Subcutaneous abdominal adipose tissue (tissue), 5 donors: ENCODE data around the gene PPP6R2.

Experiments
- H3K27ac ChIP-seq: one replicate; pipeline ENCODE4 v1.7.0; 2013; ENCODE audit warnings: low read depth, mild to moderate bottlenecking, inconsistent platforms, low read length, moderate library complexity
- H3K27me3 ChIP-seq, 5 donors: one replicate each; pipeline ENCODE4 v1.7.0; 2013; ENCODE audit warnings: low read length in 5 of 5, inconsistent platforms in 1 of 5; ENCODE audit not compliant: control insufficient read depth in 5 of 5, insufficient read depth in 4 of 5
- H3K36me3 ChIP-seq, 5 donors: one replicate each; pipeline ENCODE4 v1.7.0; 2013; ENCODE audit warnings: low read length in 5 of 5; ENCODE audit not compliant: control insufficient read depth in 5 of 5, insufficient read depth in 5 of 5
- H3K4me1 ChIP-seq, 5 donors: one replicate each; pipeline ENCODE4 v1.7.0; 2013; ENCODE audit warnings: low read length in 5 of 5, mild to moderate bottlenecking in 3 of 5, moderate library complexity in 1 of 5; ENCODE audit not compliant: control insufficient read depth in 5 of 5, insufficient read depth in 5 of 5
- H3K4me3 ChIP-seq, 5 donors: one replicate each; pipeline ENCODE4 v1.7.0; 2013; ENCODE audit warnings: low read length in 5 of 5, low read depth in 1 of 5
- H3K9ac ChIP-seq, 5 donors: one replicate each; pipeline ENCODE4 v1.7.0; 2013; ENCODE audit warnings: low read length in 5 of 5, mild to moderate bottlenecking in 4 of 5, moderate library complexity in 3 of 5
- H3K9me3 ChIP-seq, 5 donors: one replicate each; pipeline ENCODE4 v1.7.0; 2013; ENCODE audit warnings: low read length in 5 of 5; ENCODE audit not compliant: control insufficient read depth in 5 of 5
- donor health status: healthy.
- donor health status: healthy.
- donor health status: healthy.
- donor health status: healthy.
- donor health status: healthy.

Gene PPP6R2

DNA sequence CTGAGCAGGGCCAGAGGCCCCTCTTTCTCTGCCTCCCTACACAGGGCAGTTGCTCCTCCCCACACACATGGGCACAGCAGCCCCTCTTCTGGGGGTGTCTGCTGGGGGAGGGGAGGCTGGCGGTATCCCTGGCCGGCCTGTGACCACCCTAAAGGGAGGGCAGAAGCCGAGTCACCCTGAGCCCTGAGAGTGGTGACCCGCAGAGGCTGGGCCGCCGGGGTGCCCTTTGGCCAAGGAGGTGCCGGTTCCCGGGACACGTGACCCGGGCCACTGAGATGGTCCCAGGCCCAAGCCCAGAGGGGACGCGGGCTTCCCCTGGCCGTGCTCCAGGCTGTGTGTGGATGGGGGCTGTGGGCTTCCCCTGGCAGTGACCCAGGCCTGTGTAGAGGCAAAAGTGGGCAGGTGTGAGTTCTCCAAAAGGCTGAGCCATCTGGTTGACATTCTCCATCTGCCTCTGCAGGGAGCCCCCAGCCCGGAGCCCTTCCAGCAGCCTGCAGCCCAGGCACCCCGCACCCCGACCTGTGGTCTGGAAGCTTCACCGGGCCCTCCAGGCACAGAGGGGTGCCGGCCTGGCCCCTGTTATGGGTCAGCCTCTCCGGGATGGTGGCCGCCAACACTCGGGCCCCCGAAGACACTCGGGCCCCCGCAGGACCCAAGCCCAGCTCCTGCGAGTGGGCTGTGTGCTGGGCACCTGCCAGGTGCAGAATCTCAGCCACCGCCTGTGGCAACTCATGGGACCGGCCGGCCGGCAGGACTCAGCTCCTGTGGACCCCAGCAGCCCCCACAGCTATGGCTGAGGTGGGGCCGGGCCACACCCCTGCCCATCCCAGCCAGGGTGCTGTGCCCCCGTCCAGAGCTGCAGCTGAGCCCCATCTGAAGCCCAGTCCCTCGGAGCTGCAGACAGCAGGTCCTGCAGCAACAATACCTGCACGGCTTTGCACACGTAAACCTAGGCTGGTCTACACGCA lies 139.3 kb downstream of the PPP6R2 start:
- H3K4me1 ChIP-seq: peaks cover 0 to 14% (median 8%) of the 10 kb centered on the region in 5 donors
- no peaks in the 10 kb centered on the region for H3K9me3 ChIP-seq
- peak overlapping the region in 3 of 5 donors; percentile 40 to 58 (median 42) for H3K4me3 ChIP-seq
- no peaks in the 10 kb centered on the region for H3K36me3 ChIP-seq
- H3K9ac ChIP-seq: no peak overlapping the region
- peaks cover 30 to 64% (median 38%) of the 10 kb centered on the region in 5 donors for H3K27me3 ChIP-seq
- H3K27ac ChIP-seq: no peak overlapping the region

GRCh38 chr22:50483106-50483505 lies 140.0 kb downstream of the PPP6R2 start:
- Histone ChIP-seq H3K9me3 (no peaks in the 10 kb centered on the region), H3K27ac (no peak overlapping the region)

DNA sequence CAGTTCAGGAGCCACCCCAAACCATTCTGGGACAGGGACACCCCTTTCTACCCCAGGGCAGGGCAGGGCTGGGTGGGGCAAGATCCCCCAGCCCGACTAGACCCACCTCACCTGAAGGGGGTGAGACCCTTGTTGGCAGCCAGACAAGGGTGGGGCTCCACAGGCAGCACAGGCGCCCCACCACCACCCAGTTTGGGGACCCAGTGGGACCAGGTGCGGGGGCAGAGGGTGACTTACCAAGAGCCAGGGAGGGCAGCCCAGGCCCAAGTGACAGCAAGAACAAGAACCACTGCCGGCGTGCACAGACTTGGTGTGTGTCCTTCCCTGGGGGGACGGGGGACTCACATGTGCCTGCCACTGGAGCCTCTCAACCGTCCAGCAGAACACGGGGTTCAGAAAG lies 140.4 kb downstream of the PPP6R2 start:
- Histone ChIP-seq H3K9me3 (no peaks in the 10 kb centered on the region), H3K4me3 (no peak overlapping the region), H3K36me3 (no peaks in the 10 kb centered on the region), H3K4me1 (peaks cover 0 to 14% (median 8%) of the 10 kb centered on the region in 5 donors), H3K27ac (no peak overlapping the region), H3K27me3 (peaks cover 36 to 70% (median 44%) of the 10 kb centered on the region in 5 donors), H3K9ac (no peak overlapping the region)

More at GRCh38 chr22:50483106-50483505, 140.0 kb downstream of the PPP6R2 start:
- Histone ChIP-seq H3K36me3 (no peaks in the 10 kb centered on the region), H3K4me1 (peaks cover 0 to 14% (median 8%) of the 10 kb centered on the region in 5 donors), H3K4me3 (no peak overlapping the region), H3K9ac (no peak overlapping the region), H3K27me3 (peaks cover 36 to 70% (median 44%) of the 10 kb centered on the region in 5 donors)

DNA sequence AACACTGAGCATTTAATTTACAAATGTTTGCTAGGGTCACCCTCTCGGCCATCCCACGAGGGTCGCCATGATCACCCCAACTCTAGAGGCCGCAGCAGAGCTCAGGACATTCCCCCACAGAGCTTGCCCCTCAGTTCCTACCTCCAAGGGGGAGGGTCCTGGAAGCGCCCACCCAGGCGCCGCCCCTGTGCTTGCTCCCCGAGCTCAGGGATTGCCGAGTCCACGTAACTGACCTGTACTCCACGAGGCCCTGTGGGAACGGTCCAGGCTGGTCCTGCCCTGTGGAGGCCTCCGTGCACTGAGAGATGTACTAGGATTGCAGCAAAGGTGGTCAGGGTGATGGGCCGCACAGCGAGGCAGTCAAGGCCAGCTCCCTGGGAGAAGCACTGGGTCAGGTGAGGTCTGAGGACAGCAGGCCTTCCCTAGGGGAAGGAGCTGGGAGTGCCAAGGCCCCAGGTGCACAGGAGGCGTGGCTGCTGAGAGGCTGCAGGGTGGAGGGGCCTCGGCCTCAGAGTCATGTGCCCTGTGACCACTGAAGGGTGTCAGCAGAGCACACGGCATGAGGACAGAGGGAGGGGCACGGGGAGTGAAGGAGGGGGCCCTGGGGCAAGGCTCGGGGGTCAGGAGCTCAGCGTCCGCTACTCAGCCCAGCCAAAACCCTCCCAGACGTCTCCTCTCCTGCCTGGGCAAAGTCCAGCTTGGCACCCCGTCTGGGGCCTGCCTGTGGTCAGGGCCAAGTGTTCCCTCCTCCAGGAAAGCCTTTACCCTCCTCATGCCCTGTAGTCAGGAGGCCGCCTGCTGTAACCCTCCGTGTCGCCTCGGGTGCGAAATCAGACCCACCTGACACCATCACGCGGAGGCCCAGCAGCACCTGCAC lies 141.1 kb downstream of the PPP6R2 start:
- Histone ChIP-seq H3K27ac (no peak overlapping the region), H3K27me3 (peaks cover 36 to 70% (median 44%) of the 10 kb centered on the region in 5 donors), H3K4me3 (no peak overlapping the region), H3K4me1 (peaks cover 0 to 14% (median 8%) of the 10 kb centered on the region in 5 donors), H3K36me3 (no peaks in the 10 kb centered on the region), H3K9ac (no peak overlapping the region), H3K9me3 (no peaks in the 10 kb centered on the region)

DNA sequence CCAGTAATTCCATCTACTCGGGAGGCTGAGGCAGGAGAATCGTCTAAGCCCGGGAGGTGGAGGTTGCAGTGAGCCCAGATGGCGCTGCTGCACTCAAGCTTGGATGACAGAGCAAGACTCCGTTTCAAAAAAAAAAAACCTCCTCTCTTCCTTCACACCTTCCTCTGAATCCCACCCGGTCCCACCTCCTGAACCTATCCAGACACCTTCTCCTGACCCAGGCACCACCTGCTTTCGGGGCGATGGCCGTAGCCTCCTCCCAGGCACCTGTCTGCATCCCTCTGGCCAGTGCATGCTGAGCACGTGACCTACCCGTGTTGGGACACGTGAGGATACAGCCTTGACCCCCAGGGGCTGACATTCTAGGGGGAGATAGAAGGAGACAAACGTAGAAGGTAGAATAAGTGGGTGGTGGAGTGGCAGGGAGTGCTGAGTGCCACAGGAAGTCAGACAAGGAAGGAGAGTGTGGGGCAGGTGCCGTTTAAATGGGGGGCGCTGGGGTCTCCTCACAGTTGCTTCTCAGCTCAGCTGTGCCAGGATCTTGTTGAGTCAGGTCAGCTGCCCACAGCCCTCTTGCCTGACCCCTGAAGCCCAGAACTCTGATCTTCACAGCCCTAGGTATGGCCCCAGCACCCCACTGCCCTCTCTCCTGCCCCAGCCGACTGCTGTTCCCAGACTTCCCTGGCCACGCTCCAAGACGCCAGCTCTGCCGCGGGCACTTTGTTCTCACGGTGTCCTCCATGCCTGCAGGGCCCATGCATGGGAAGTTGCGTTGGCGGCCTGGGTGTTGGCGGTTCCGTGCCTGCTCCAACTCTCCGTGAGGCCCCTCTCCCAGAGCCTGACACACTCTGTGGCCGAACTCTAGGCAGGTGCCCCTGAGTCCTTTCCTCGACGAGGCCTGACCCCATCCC lies 142.3 kb downstream of the PPP6R2 start:
- H3K4me1 ChIP-seq: peaks cover 0 to 14% (median 8%) of the 10 kb centered on the region in 5 donors
- peaks cover 32 to 62% (median 39%) of the 10 kb centered on the region in 5 donors for H3K27me3 ChIP-seq
- no peaks in the 10 kb centered on the region for H3K9me3 ChIP-seq
- no peaks in the 10 kb centered on the region for H3K36me3 ChIP-seq
- no peak overlapping the region for H3K27ac ChIP-seq
- no peak overlapping the region for H3K9ac ChIP-seq
- H3K4me3 ChIP-seq: no peak overlapping the region

DNA sequence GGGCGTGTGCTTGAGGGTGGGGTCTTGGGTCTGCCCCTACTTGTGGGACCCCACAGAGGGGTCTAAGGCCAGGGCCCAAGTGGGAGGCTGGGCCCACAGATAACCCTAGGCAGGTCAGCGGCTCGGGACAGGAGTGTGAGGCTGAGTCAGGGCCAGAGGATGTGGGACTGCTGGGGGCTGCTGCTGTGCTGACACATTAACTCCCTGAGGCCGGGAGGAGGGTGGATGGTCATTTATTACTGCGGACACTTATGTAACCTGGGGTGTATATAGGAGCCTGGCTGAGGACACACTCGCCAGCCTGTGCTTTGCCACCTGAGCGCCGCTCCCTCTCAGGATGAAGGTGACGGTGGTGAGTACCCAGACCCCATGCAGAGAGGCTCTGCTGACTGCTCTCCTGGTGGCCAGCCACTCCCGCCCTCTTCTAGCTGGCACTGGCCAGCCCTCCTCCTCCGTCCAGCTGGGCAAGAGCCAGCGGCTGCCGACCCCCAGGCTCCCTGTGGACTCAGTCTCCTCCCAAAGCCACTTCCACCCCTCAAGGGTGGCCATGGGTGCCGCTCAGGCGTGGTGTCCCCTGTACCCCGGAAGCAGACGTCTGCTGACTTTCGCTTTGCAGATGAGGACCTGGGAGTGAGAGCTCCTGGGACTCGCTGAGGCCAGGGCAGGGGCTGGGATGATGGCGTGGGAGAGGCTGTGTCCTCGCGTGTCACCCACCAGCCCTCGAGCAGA lies 143.6 kb downstream of the PPP6R2 start, which contains the start of gene MIOX:
TSS of gene MIOX (plus strand) at position 299 of the 729 bp plus-strand sequence. CDS start at position 338, 39 bp downstream.
- Histone ChIP-seq H3K9me3 (no peaks in the 10 kb centered on the region), H3K36me3 (no peaks in the 10 kb centered on the region), H3K9ac (no peak within 1 kb of the TSS), H3K27me3 (peaks cover 30 to 55% (median 33%) of the 10 kb centered on the region in 5 donors), H3K27ac (no peak within 1 kb of the TSS), H3K4me1 (peaks cover 0 to 7% (median 5%) of the 10 kb centered on the region in 5 donors), H3K4me3 (no peak within 1 kb of the TSS)

- H3K4me3 ChIP-seq: no peak overlapping the region
- H3K36me3 ChIP-seq: no peaks in the 10 kb centered on the region
- H3K27ac ChIP-seq: no peak overlapping the region
- H3K4me1 ChIP-seq: no peaks in the 10 kb centered on the region
- no peak overlapping the region for H3K9ac ChIP-seq
- no peaks in the 10 kb centered on the region for H3K9me3 ChIP-seq
- H3K27me3 ChIP-seq: peaks cover 24 to 47% (median 26%) of the 10 kb centered on the region in 5 donors
Measured at GRCh38 chr22:50487290-50488005, 144.3 kb downstream of the PPP6R2 start.

GRCh38 chr22:50488006-50488677 lies 145.0 kb downstream of the PPP6R2 start:
- Histone ChIP-seq H3K9ac (no peak overlapping the region), H3K4me1 (no peaks in the 10 kb centered on the region), H3K27ac (no peak overlapping the region), H3K4me3 (no peak overlapping the region), H3K9me3 (no peaks in the 10 kb centered on the region), H3K36me3 (no peaks in the 10 kb centered on the region), H3K27me3 (peaks cover 17 to 41% (median 21%) of the 10 kb centered on the region in 5 donors)
